Stimulated activated CD4-positive, alpha-beta T cell treated with anti-CD3 and anti-CD28 coated beads, Interleukin-4, amount 100 ng/mL, for 48 hours (primary cell): Measurements from ENCODE around the gene TCF19.
"Not testable (repeated sequence)": the region's sequence is repeated elsewhere in the genome, so short reads cannot be mapped to it uniquely, and the experiment has no call there.

Source experiments
- DNase-seq, 2 donors: peaks; one replicate each; pipeline ENCODE4 v3.0.0-alpha.2; 2020; ENCODE audit warnings: low read depth in 2 of 2

TCF19 gene

DNA sequence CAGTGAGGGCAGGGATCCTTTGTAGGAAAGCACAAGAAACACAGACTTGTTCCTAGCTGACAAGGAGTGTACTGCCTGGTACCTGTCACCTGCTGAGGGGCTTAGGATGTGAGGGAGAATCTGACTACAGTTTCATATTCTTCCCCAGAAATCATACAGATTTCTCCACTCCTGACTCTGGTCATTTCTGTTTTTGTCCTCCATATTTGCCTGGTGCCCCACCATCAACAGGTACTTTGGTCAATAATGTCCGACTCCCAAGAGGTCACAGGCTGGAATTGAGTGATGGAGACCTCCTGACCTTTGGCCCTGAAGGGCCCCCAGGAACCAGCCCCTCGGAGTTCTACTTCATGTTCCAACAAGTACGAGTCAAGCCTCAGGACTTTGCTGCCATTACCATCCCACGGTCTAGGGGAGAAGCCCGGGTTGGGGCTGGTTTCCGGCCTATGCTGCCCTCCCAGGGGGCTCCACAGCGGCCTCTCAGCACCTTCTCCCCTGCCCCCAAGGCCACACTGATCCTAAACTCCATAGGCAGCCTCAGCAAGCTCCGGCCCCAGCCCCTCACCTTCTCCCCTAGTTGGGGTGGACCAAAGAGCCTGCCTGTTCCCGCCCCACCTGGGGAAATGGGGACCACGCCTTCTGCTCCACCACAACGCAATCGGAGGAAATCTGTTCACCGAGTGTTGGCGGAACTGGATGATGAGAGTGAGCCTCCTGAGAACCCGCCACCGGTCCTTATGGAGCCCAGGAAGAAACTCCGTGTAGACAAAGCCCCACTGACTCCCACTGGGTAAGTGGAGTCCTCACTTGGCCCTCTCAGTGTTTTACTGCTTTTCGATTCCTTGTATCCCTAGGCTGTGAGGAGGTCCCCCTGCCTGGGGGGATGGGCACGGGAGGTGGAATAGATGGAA lies 3.1 kb downstream of the TCF19 start:
- no peak for DNase-seq

DNA sequence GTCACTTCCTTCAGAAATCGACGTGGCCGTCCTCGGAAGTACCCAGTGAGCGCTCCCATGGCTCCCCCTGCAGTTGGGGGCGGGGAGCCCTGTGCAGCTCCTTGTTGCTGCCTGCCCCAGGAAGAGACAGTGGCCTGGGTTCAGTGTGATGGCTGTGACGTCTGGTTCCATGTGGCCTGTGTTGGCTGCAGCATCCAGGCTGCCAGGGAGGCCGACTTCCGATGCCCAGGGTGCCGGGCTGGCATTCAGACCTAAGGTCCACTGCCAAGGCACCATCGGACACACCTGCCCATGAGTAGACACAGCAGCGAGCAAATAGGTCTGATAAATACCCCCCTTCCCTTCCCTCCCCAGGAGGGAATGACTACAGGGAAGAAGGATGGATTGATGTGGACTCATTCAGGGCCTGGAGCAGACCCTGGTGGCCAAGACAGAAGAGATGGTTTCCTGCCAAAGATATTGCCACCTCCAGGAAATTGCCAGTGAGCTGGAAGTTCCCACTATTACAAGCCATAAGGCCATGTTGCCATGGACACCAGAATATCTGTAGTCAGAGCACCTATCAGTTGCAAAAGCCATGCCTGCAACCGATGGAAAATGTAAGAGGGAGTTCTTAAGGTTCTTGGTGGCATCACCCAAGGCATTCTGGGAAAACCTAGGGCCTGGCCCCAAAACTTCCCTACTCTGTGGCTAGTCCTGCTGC lies 4.2 kb downstream of the TCF19 start:
- DNase-seq: no peak

DNA sequence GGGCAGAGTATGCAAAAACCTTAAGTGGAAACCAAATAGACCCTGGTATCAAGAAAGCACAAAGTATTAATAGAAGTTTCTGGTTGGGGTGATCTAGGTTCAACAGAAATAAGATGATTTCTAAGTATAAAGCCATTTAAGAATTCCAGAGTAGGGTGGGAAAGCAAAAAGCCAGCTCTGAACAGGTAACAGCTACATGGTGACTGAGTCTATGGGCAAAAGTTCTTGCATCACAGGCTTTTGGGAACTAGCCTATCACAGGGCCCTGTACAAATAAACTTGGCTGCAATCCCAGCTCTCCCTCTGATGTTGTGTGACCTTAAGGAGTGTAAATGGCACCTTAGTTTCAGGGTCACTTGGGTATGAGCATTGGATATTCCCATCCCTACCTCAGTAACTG lies 5.5 kb downstream of the TCF19 start:
- no peak for DNase-seq

DNA sequence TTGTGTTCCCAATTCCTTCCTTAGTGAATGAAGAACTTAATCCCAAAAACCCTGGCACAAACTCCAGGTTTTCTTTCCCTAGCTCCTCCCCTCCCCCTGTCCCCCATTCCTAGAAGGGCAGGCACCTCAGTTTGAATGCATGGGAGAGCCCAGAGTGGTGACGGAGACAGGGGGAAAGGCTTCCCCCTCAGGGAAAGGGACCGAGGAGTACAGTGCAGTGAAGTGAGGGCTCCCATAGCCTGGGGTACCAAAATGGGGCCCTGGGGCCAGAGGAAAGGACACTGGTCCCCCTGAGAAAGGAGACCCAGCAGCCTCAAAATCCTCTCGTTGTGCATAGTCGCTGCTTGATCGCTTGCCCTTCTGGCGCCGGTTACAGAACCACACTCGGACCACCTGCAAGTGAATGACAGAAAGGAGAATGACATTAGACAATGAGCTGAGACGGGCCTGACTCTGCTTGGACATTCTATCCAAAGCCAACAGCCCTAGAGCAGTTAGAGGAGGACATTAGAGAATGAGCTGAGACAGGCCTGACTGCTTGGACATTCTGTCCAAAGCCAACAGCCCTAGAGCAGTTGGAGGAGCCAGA lies 6.2 kb downstream of the TCF19 start:
- not testable (repeated sequence) for DNase-seq

DNA sequence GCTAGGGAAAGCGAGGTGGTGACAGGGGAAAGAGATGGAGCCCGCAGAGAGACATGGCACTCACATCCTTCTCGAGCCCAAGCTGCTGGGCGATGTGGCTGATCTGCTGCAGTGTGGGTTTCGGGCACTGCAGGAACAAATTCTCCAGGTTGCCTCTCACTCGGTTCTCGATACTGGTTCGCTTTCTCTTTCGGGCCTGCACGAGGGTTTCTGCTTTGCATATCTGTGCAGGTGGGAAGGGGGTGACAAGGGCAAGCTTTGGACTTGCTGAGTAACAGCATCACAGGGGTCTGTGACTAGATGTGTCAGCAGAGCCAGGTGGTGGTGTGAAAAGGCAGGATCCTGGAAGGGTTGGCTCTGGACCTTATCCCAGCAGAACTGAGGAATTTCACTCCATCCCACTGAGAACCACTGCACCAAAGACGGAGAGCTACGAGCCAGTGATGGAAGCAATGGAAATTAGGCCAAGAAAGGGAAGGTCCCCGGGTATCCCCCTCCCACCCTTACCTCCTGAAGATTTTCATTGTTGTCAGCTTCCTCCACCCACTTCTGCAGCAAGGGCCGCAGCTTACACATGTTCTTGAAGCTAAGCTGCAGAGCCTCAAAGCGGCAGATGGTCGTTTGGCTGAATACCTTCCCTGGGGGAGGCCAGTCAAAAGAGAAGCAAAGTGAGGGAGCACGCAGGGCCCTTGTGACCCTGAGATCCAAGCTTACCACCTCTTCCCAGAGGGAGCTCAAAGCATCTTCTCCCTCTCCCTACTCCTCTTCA lies 6.9 kb downstream of the TCF19 start:
- DNase-seq: not testable (repeated sequence)

DNA sequence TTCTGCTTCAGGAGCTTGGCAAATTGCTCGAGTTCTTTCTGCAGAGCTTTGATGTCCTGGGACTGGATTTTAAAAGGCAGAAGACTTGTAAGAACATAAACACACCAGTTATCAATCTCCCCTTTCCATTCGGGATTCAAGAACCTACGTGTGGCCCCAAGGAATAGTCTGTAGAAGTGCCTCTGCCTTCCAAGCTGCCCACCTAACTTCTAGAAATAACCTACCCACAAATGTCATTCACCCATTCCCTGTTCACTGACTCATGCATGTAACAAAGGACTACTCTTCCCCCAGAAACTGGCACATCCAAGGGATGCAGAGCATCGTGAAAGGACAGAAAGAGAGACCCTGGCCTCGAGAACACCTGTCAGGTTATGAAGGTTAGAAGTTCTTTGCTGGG lies 7.6 kb downstream of the TCF19 start:
- DNase-seq: no peak

DNA sequence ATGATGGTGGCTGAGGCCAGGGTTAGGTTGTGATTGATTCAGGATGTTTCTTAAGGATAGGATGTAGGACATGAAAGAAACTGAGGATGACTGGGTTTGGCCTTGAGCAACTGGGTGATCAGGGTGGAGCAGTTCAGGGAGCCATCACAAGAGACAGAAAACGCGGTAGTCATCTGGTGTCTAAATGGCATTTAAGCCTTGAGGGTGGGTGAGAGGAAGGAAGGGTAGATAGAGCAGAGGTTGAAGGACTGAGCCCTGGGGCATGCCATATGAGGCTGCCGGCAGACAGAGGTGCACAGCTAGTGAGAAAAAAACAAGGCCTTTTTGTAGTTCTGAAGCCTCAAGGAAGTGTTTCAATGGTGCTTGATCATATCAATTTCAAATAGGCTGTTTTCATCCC lies 10.2 kb downstream of the TCF19 start:
- DNase-seq: no peak

DNA sequence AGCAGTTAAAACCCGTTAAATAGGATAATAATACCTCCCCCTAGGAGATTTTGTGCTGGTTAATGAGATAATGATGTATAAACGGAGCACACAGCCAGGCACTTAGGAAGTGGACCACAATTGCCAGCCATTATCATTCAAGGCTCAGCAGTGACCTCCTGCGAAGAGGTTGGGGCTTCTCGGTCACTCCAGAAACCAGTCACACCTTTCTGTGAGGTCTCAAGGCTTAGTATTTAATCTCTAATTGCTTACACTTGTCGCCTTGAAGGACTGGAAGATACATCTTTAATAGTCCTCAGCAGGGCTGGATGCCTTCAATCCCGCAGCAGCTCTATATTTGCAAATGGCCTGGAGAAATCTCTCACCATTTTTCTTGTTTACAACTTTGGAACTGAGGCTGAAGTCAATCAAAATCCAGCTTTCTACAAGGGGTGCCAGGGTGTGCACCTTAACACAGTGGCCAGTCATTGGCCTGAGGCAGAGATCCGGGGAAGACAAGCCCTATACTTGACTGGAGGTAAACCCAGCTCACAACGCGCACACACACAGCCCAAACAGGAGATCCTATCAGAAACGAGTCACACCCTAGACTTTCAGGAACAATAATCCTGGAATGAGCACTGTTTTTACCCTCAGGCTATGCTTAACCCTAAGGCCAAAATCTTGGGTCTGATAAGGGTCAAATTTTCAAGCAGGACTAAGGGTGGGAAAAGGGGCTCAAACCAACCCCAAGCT lies 10.9 kb downstream of the TCF19 start:
- no peak for DNase-seq

DNA sequence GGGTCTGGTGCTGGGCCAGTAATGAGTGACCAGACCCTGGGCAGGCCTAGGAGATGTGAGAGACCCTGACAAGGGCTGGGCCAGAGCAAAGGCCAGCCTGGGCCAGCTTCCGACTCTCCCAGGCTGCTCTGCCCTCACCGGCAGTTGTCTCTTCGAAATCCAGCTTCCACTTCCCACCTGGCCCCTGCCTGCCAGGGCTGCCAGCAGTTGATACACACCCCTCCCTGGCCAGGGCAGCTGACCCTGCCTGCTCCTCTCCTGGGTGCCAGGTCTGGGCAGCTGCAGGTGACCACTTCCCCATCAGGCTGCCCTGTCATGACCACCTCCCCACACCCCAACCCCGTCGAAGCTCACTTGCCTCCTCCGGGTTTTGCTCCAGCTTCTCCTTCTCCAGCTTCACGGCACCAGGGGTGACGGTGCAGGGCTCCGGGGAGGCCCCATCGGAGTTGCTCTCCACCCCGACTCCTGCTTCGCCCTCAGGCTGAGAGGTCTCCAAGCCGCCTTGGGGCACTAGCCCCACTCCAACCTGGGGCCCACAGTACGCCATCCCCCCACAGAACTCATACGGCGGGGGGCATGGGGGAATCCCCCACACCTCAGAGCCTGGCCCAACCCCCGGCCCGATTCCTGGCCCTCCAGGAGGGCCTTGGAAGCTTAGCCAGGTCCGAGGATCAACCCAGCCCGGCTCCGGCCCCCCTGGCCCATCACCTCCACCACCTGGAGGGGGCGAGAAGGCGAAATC lies 11.6 kb downstream of the TCF19 start:
- DNase-seq: not testable (repeated sequence)

DNA sequence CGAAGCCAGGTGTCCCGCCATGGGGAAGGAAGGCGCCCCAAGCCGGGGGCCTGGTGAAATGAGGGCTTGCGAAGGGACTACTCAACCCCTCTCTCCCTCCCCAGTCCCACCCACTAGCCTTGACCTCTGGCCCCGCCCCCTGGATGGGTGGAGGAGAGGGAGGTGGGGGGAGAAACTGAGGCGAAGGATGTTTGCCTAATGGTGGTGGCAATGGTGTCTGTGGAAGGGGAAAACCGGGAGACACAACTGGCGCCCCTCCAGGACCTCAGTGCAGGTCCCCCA lies 12.2 kb downstream of the TCF19 start, which contains the start of gene POU5F1:
Gene POU5F1 (minus strand): TSS at position 83 of the 282 bp plus-strand sequence. CDS start 62 bp downstream, at position 21.
- no peak for DNase-seq

DNA sequence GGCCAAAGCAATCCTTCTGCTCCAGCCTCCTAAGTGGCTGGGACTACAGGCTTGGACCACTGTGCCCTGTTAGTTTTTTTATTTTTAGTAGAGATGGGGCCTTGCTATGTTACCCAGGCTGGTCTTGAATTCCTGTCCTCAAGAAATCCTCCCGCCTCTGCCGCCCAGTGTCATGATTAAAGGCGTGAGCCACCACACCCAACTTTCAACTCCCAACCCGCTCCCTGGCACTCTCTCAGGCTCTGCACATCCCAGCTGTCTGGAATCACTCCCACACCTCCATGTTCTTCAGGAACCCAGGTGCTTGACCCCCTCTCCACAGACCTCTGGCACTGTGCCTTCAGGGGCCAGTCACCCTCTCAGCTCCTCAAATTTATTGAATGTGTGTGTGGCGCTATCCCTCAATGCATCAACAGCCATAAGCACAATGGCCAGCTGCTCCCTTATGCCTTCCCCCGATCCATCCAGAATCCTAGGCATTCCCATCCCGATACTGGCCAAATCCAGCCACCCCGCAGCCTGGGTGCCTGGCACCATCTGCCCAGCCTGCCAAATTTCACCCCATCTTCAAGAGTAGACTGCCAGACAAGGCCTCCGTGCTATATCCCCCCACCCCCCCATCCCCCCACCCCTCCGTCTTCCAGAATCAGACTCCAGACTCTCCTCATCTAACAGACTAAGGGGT lies 12.7 kb downstream of the TCF19 start:
- DNase-seq: no peak

DNA sequence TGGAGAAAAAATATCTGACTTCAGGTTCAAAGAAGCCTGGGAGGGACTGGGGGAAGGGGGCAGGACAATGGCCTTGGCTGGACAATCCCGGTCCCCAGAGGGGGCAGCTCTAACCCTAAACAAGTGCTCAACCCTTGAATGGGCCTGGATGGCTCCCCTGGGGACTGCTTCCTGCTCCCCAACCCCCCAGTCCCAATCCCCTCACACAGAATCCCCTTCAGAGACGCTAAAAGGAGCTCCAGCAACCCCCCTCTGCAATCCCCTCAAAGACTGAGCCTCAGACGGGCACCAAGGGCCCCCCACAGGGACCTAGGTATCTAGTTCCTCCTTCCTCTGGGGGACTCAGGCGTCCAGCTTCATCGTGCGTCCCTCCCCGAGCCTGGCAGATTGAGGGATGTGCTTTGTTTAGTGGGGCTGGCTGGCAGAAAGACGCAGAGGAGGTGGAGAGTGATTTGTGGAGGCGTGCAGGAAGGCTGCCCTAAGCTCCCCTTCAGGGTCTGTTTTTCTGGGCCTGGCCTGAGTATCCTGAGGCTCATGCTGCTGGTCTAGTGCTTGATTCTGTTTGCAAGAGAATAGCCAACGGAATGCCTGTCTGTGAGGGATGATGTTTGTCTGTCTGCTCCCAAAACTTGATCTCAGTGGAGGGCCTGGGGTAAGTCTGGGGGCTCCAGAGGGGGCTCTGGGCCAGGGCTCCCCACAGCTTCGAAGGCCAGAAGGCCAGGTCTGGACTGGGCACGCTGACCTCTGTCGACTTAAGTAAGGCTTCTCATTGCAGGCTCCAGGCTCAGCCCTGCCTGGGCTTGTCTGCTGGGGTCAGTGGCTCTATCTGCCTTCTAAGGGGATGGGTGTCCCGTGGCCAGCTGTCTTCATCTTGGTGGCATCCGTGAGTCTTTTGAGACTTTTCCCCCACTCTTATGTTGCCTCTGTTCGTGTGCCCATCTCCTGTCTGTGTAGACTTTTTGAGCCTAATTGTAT lies 13.8 kb downstream of the TCF19 start:
- no peak for DNase-seq

DNA sequence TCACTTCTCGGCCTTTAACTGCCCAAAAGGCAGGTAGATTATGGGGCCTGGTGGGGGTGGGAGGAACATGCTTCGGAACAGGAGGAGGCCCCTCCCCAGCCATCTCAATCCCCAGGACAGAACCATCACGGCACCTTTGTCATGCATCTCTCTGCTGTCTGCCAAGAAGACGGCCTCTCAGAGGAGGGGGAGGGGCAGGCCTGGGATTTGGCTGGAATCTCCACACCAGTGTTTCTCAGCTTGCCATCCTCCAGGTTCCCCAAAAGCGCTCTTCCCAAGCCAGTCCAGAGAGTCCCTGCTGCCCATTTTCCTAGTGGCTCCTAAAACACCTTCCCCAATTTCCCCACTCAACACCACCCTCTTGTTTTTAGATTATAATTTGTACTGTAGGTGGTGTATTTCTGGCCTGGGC lies 14.6 kb downstream of the TCF19 start:
- no peak for DNase-seq

DNA sequence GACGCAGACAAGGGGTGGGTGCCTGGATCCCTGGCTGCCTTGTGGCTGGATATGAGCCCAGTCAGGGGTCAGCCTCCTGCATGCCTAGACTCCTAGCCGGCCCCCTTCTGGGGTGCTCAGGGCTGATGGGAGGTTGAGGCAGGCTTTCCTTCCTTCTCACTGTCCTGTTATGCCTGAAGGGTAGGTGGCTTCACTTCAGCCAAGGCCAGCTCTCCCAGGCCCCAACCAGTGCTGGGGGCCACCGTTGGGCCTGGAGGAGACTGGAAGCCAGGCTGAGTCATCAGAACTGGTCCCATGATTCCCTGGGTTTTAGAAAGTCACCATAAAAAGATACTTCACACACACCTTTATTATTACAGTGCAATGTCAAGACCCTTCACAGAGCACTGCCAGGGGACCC lies 15.0 kb downstream of the TCF19 start:
- DNase-seq: no peak

DNA sequence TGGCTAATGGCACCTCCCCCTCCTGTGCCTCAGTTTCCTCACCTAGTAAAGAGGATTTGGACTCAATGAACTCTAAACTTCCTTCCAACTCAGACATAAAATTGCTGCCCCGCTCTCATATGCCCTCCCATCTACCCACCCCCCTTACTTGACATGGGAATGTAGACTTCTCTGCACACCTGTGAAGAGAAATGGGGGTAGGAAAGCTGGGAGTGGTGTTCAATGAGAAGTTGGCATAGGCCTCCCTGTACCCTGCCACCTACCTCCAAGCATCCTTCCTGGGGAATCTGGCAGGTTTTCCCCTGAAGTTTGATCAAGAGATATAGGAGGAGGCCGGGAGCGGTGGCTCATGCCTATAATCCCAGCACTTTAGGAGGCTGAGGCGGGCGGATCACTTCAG lies 16.0 kb downstream of the TCF19 start:
- no peak for DNase-seq

DNA sequence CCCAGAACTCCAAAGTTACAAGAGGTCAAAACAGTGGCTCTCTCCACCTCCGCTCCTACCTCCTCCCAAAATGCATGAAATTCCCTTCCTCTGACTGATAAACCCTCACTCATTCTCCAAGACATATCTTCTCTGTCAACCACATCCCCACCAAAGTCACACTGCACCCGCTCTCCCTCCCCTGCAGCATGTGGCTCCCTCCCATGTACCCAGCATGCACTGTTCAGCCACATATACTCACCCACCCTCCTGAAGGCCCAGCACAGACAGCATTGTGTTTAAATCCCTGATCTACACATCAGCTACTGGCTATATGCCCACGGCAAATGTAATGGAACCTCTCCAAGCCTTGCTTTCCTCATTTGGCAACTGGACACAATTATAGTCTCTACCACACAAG lies 17.6 kb downstream of the TCF19 start:
- DNase-seq: no peak

DNA sequence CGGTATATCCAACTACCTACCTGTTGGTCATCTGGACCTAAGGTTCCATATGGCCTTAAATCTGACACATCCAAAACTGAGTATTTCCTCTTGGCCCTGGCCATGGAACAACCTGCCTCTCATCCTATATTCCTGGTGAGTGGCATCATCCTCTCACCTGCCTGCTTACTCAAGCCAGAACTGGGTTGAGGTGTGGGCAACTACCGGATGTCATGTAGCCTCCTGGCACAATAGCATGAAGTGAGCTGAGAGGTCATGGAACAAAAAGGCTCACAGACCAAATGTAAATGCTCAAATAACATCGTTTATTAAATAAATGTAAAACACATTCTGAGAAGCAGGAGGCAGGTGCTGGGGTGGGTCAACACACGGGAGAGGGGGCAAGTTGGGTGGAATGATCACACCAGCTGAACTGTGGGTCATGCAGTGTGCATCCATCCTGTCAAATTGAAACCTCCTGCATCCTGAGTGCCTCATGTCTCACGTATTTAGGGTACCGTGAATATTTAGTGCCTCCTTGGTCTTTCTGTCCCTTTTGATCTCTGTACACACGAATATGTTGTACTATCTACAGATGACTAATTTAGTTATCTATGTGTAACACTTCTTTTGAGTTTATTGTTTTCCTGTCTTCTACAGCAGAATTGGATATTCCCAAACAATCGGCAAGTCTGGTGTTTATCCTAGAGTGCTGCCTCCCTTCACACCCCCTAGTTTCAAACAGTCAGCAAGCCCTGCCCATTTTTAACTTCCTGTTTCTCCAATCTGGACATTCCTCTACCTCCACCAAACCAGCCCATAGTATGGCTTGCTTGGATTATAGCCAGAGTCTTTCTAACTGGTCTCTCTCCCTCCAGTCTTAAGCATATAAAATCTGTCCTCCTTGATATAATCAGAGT lies 20.0 kb downstream of the TCF19 start:
- DNase-seq: no peak

DNA sequence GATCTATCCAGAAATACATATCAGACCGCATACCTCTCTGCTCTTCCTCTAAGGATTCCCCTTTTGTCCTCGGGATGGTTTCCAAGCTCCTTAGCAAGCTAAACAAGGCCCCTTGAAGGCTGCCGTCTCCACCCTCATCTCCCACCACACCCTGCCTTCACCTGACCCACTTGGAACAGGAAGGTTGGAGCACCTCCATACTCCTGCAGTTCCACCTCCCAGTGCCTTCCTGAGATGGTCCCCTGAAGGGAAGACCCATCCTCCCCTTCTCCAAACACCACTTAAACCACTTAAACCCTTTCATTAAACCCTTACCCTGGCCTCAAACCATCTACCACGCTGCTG lies 20.6 kb downstream of the TCF19 start:
- DNase-seq: no peak
